ENCODE data around the gene C2CD2.

Gene C2CD2

DNA sequence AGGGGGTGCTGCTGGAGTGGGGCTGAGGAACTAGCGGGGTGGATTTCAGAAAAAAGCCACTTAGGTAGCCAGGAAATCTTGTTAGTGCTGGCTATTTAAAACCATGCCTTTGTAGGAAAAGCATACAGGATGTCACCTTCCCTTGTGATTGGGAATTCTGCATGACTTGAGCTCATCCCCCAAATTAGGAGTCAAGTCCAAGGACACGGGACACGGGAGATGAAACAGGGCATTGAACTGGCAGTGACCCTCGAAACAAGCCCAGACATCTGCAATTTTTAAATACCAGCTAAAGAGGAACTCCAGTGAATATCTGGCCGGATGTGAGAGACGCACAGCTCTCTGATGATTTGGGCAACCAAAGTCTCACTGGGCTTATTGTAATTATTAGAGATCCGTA lies 32.8 kb downstream of the C2CD2 start:
- Histone ChIP-seq H3K4me3 (ENCODE audit: low read length) (no peak overlapping the region), H3K4ac (ENCODE audit: low read depth, low read length) (no peak overlapping the region), H3K27ac (ENCODE audit: low read depth, low read length) (no peak overlapping the region)

DNA sequence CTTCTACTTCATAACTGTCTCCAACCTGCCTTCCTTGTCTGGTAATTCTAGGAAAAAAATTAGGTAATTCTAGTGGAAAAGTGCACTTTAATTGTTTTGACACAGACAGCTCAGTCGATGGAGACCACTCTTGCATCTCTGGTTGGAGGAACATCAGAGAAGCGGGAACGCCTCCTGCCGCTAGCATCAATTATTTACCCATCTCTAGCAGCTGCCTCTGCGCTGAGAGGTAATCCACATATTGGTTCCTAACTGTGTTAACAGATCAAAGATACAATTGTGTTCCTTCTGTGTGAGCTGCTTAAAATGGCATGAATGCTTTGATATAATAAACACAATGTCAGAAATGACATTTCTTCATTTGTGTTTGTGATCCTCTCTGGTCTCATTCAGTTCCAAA lies 33.3 kb downstream of the C2CD2 start:
- H3K27ac ChIP-seq (ENCODE audit: low read depth, low read length): no peak overlapping the region

More for the DNA sequence above, 32.8 kb downstream of the C2CD2 start:
- WGBS (ENCODE audit: extremely low coverage, insufficient coverage, low lambda C conversion rate): no CpG with 5 or more reads among the region's 7 CpGs
- Histone ChIP-seq H4K8ac (ENCODE audit: low read depth, low read length) (no peak overlapping the region), H2AK5ac (ENCODE audit: low read length) (no peak overlapping the region), H3K79me2 (ENCODE audit: control insufficient read depth, insufficient read depth, low read length) (no peaks in the 10 kb centered on the region), H3K9ac (ENCODE audit: low read length) (no peak overlapping the region), H3K79me1 (ENCODE audit: low read length) (no peaks in the 10 kb centered on the region), H2BK15ac (replicated peaks; ENCODE audit: low read depth) (no peak overlapping the region), H2BK120ac (ENCODE audit: low read depth, low read length) (no peak overlapping the region), H3K23ac (ENCODE audit: low read length) (no peak overlapping the region), H3K56ac (ENCODE audit: low read length) (no peak overlapping the region), H3K4me2 (ENCODE audit: low read length) (no peak overlapping the region), H2BK5ac (ENCODE audit: low read length) (no peak overlapping the region), H3K4me1 (ENCODE audit: control insufficient read depth, low read depth, low read length) (peaks cover 5% of the 10 kb centered on the region), H3K27me3 (ENCODE audit: insufficient read depth, low read length, poor library complexity) (no peaks in the 10 kb centered on the region), H3K36me3 (ENCODE audit: control insufficient read depth, insufficient read depth, low read length) (no peaks in the 10 kb centered on the region), H3K18ac (ENCODE audit: low read length) (no peak overlapping the region), H4K5ac (ENCODE audit: low read length) (no peak overlapping the region)
- no peak for DNase-seq

DNA sequence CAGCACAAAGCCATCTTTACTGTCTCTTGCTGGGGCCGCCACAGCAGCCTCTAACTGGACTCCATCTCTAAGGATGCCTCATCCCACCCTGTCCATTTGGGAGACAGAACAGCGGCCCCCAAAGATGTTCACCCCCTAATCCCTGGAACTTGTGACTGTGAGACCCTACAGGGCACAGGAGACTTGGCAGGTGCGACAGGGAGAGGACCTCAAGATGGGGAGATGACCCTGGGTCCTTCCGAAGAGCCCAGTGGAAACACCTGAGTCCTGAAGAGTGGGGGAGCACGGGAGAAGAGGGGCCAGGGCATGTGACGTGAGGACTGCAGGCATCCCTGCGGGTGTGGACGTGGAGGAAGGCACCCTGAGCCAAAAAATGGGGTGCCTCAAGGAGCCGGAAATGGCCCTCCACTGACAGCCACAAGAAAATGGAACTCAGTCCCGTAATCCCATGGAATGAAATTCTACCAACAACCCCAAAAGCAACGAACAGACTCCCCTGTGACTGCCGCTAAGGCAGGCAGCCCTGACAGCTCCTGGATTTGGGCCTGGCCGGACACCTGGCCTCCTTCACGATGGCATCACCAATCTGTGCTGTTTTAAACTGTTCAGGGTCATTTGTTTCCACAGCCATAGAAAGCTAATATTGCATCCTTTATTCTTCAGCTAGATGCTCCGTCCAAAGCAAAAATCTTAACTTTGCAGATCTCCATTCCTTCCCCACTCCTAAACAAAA lies 34.0 kb downstream of the C2CD2 start:
- Histone ChIP-seq H2BK120ac (ENCODE audit: low read depth, low read length) (no peak overlapping the region), H2BK5ac (ENCODE audit: low read length) (no peak overlapping the region), H3K27me3 (ENCODE audit: insufficient read depth, low read length, poor library complexity) (no peaks in the 10 kb centered on the region), H3K4ac (ENCODE audit: low read depth, low read length) (no peak overlapping the region), H3K4me3 (ENCODE audit: low read length) (no peak overlapping the region), H3K9ac (ENCODE audit: low read length) (no peak overlapping the region), H3K36me3 (ENCODE audit: control insufficient read depth, insufficient read depth, low read length) (no peaks in the 10 kb centered on the region), H2AK5ac (ENCODE audit: low read length) (no peak overlapping the region), H3K4me1 (ENCODE audit: control insufficient read depth, low read depth, low read length) (no peaks in the 10 kb centered on the region), H4K8ac (ENCODE audit: low read depth, low read length) (no peak overlapping the region), H3K18ac (ENCODE audit: low read length) (no peak overlapping the region), H3K27ac (ENCODE audit: low read depth, low read length) (no peak overlapping the region), H3K23ac (ENCODE audit: low read length) (no peak overlapping the region), H3K56ac (ENCODE audit: low read length) (no peak overlapping the region), H2BK15ac (replicated peaks; ENCODE audit: low read depth) (no peak overlapping the region), H4K5ac (ENCODE audit: low read length) (no peak overlapping the region), H3K4me2 (ENCODE audit: low read length) (no peak overlapping the region), H3K79me1 (ENCODE audit: low read length) (no peaks in the 10 kb centered on the region), H3K79me2 (ENCODE audit: control insufficient read depth, insufficient read depth, low read length) (no peaks in the 10 kb centered on the region)
- WGBS (ENCODE audit: extremely low coverage, insufficient coverage, low lambda C conversion rate): no CpG with 5 or more reads among the region's 15 CpGs
- no peak for DNase-seq

More for the DNA sequence above, 33.3 kb downstream of the C2CD2 start:
- DNase-seq: no peak
- Histone ChIP-seq H3K23ac (ENCODE audit: low read length) (no peak overlapping the region), H3K18ac (ENCODE audit: low read length) (no peak overlapping the region), H3K79me2 (ENCODE audit: control insufficient read depth, insufficient read depth, low read length) (no peaks in the 10 kb centered on the region), H3K4ac (ENCODE audit: low read depth, low read length) (no peak overlapping the region), H3K9ac (ENCODE audit: low read length) (no peak overlapping the region), H2BK15ac (replicated peaks; ENCODE audit: low read depth) (no peak overlapping the region), H3K4me1 (ENCODE audit: control insufficient read depth, low read depth, low read length) (no peaks in the 10 kb centered on the region), H3K36me3 (ENCODE audit: control insufficient read depth, insufficient read depth, low read length) (no peaks in the 10 kb centered on the region), H3K79me1 (ENCODE audit: low read length) (no peaks in the 10 kb centered on the region), H3K4me3 (ENCODE audit: low read length) (no peak overlapping the region), H4K5ac (ENCODE audit: low read length) (no peak overlapping the region), H3K56ac (ENCODE audit: low read length) (no peak overlapping the region), H4K8ac (ENCODE audit: low read depth, low read length) (no peak overlapping the region), H2AK5ac (ENCODE audit: low read length) (no peak overlapping the region), H2BK5ac (ENCODE audit: low read length) (no peak overlapping the region), H2BK120ac (ENCODE audit: low read depth, low read length) (no peak overlapping the region), H3K27me3 (ENCODE audit: insufficient read depth, low read length, poor library complexity) (no peaks in the 10 kb centered on the region), H3K4me2 (ENCODE audit: low read length) (no peak overlapping the region)
- WGBS (ENCODE audit: extremely low coverage, insufficient coverage, low lambda C conversion rate): no CpG with 5 or more reads among the region's 5 CpGs

DNA sequence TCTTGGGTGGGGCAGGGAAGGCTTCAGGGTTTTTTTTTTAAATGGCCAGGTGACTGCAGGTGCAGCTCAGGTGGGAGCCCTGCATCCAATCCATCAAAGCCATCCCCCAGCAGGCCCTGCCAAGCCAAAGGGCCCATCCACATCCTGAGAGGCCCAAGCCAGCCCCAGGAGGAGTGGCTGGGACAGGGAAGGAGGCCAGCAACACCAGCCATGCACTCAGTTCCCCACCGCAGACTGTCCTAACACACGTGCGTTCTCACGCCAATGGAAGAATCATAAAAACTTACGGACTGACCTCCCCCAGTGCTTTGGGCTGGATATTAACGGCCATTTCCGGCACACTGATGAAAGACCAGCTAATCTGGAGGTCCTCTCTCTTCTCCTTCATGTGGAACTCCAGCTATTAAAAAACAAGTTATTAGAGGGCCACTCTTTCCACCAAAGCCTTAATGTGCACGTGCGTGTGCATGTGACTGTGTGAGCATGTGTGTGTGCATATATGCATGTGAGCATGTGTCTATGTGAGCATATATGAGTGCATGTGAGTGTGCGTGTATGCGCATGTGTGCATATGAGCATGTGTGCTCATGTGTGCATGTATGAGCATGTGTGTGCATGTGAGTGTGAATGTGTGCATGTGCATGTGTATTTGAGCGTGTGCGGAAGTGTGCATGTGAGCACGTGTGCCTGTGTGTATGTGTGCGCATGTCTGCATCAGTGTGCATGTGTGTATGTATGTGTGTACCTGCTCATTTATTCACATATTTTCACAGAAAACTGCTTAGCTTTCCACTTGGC lies 35.1 kb downstream of the C2CD2 start:
- WGBS (ENCODE audit: extremely low coverage, insufficient coverage, low lambda C conversion rate): no CpG with 5 or more reads among the region's 15 CpGs
- Histone ChIP-seq H3K9ac (ENCODE audit: low read length) (no peak overlapping the region), H2AK5ac (ENCODE audit: low read length) (no peak overlapping the region), H2BK5ac (ENCODE audit: low read length) (no peak overlapping the region), H3K4me1 (ENCODE audit: control insufficient read depth, low read depth, low read length) (no peaks in the 10 kb centered on the region), H3K23ac (ENCODE audit: low read length) (no peak overlapping the region), H3K4me2 (ENCODE audit: low read length) (no peak overlapping the region), H3K18ac (ENCODE audit: low read length) (no peak overlapping the region), H3K79me1 (ENCODE audit: low read length) (no peaks in the 10 kb centered on the region), H3K27ac (ENCODE audit: low read depth, low read length) (no peak overlapping the region), H3K27me3 (ENCODE audit: insufficient read depth, low read length, poor library complexity) (no peaks in the 10 kb centered on the region), H3K36me3 (ENCODE audit: control insufficient read depth, insufficient read depth, low read length) (no peaks in the 10 kb centered on the region), H2BK15ac (replicated peaks; ENCODE audit: low read depth) (no peak overlapping the region), H2BK120ac (ENCODE audit: low read depth, low read length) (no peak overlapping the region), H3K56ac (ENCODE audit: low read length) (no peak overlapping the region), H3K4me3 (ENCODE audit: low read length) (no peak overlapping the region), H4K5ac (ENCODE audit: low read length) (no peak overlapping the region), H3K4ac (ENCODE audit: low read depth, low read length) (no peak overlapping the region), H4K8ac (ENCODE audit: low read depth, low read length) (no peak overlapping the region), H3K79me2 (ENCODE audit: control insufficient read depth, insufficient read depth, low read length) (no peaks in the 10 kb centered on the region)
- DNase-seq: no peak

DNA sequence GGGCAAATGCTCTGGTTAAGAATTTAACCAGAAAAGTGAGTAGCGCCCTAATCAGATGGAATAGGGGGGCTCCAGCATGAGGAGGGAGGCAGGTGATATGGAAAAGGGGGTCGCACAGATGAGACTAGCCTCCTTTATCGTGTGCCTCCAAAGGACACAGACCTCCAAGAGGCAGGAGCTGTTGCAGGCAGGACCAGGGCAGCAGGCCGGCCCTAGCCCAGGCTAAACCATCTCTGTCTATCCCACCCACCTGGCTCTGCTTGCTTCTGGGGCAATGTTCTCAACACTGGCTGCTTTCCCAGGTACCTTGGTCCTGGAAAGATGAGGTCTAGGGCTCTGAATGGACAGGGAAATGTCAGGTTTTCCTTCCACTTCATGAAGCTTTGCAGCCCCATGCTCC lies 36.3 kb downstream of the C2CD2 start:
- Histone ChIP-seq H2BK5ac (ENCODE audit: low read length) (no peak overlapping the region), H3K79me2 (ENCODE audit: control insufficient read depth, insufficient read depth, low read length) (no peaks in the 10 kb centered on the region), H2BK120ac (ENCODE audit: low read depth, low read length) (no peak overlapping the region), H2BK15ac (replicated peaks; ENCODE audit: low read depth) (no peak overlapping the region), H3K56ac (ENCODE audit: low read length) (no peak overlapping the region), H3K4me2 (ENCODE audit: low read length) (no peak overlapping the region), H3K27me3 (ENCODE audit: insufficient read depth, low read length, poor library complexity) (no peaks in the 10 kb centered on the region), H3K79me1 (ENCODE audit: low read length) (no peaks in the 10 kb centered on the region), H3K4me3 (ENCODE audit: low read length) (no peak overlapping the region), H4K8ac (ENCODE audit: low read depth, low read length) (no peak overlapping the region), H2AK5ac (ENCODE audit: low read length) (no peak overlapping the region), H3K18ac (ENCODE audit: low read length) (no peak overlapping the region), H3K23ac (ENCODE audit: low read length) (no peak overlapping the region), H3K4ac (ENCODE audit: low read depth, low read length) (no peak overlapping the region), H3K4me1 (ENCODE audit: control insufficient read depth, low read depth, low read length) (no peaks in the 10 kb centered on the region), H3K36me3 (ENCODE audit: control insufficient read depth, insufficient read depth, low read length) (no peaks in the 10 kb centered on the region), H4K5ac (ENCODE audit: low read length) (no peak overlapping the region), H3K27ac (ENCODE audit: low read depth, low read length) (no peak overlapping the region), H3K9ac (ENCODE audit: low read length) (no peak overlapping the region)
- WGBS (ENCODE audit: extremely low coverage, insufficient coverage, low lambda C conversion rate): no CpG with 5 or more reads among the region's 4 CpGs
- no peak for DNase-seq
